ENCODE data around the gene IL15.

DNA sequence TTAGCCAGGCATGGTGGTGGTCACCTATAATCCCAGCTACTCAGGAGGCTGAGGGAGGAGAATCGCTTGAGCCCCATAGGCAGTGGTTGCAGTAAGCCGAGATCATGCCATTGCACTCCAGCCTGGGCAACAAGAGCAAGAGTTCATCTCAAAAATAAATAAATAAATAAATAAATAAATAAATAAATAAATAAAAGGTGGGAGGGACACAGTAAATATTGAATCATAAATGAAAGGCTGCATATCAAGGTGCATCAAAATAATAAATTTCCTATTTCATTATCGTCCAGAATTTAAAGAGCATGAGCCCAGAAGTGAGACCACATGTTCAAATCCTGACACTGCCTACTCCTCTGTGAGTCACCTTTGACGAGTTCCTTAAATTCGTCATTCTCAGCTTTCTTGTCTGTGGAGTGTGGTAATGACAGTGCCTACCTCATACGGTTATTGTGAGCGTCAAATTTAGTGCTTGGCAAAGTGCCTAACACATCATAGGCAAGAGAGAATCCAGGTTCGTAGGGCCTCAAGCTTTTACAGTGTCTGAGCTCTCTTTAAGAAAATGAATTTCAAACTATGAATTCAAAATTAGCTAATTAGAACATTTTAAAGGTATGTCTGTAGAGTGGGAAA, 49.9 kb downstream of the IL15 start:
- TF ChIP-seq, protein P1, sequence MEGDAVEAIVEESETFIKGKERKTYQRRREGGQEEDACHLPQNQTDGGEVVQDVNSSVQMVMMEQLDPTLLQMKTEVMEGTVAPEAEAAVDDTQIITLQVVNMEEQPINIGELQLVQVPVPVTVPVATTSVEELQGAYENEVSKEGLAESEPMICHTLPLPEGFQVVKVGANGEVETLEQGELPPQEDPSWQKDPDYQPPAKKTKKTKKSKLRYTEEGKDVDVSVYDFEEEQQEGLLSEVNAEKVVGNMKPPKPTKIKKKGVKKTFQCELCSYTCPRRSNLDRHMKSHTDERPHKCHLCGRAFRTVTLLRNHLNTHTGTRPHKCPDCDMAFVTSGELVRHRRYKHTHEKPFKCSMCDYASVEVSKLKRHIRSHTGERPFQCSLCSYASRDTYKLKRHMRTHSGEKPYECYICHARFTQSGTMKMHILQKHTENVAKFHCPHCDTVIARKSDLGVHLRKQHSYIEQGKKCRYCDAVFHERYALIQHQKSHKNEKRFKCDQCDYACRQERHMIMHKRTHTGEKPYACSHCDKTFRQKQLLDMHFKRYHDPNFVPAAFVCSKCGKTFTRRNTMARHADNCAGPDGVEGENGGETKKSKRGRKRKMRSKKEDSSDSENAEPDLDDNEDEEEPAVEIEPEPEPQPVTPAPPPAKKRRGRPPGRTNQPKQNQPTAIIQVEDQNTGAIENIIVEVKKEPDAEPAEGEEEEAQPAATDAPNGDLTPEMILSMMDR (conservative IDR thresholded peaks at IDR 0.05 in 1 of 2, IDR thresholded peaks at IDR 0.05 in 1 of 2; ENCODE audit: extremely low read depth in 1 of 2, insufficient read depth in 1 of 2, low read depth in 1 of 2, low read length in 2 of 2), result no peak
- TF ChIP-seq EZH2 (IDR thresholded peaks at IDR 0.05; ENCODE audit: borderline replicate concordance, low read length), result no peak
